ENCODE measurements around the gene TRIM52. TPM values are rescaled to one million over a fixed set of nuclear protein-coding genes. Genes with fewer than 3 reads are reported as not detected.
A peak's percentile ranks its signal among the peaks of the same experiment; 100 is the strongest.

Gene TRIM52
- total and polyA plus RNA-seq, 2 of the 4 experiments (the other 2 are of a cell fraction): 2.3 to 6.9 TPM

DNA sequence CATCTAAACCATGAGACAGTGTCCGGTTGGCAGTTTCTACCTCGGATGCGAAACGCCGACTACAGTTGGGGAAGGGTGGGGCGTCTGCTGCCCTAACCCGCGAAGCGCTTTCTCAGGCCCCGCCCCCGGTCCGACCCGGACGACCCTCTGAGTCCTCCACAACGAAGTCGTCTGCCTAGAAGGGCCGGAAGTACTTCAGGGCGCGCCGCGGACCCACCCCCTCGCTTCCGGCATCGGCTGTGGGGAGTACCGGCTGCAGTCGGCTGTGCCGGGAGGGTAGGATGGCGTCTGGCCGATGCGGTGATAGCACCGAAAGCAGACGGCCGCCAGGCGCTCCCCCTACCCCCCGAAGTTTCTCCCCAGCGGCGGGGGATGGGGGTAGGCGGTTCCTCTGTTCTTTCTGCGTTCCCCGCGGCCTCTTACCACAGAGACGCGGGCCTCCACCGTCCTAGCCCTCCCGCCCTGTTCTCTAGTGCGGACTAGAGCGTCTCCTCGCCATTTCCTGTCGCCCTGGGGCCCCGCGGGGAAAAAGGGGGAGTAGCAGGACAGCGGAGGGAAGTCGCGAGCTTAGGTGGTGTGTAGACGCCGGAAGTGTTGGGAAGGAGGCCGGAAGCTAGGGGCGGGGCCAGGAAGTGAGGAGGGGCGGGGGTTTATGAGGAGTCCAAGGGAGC, 37.8 kb downstream of the TRIM52 start, which contains the start of gene TRIM41:
TSS of gene TRIM41 (plus strand) at position 224 of the 671 bp plus-strand sequence. CDS start 719 bp downstream, outside the sequence.
- in situ Hi-C loops (cut with MboI; ENCODE audit: low sequenced_read_pairs): no loop called here
- Histone ChIP-seq H3K9ac (ENCODE audit: low read depth, low read length) (peak within 1 kb of the TSS; percentile 80), H3K9me3 (ENCODE audit: control insufficient read depth, insufficient read depth, low read length) (no peaks in the 10 kb centered on the region), H3K18ac (ENCODE audit: low read depth, low read length) (peak within 1 kb of the TSS; percentile 68), H4K20me1 (ENCODE audit: insufficient read depth, low read length) (peaks cover 10% of the 10 kb centered on the region), H3K4me3 (ENCODE audit: insufficient read depth, low read depth, low read length) (peak within 1 kb of the TSS; percentile 82), H3K4me2 (ENCODE audit: low read depth, low read length) (peak within 1 kb of the TSS; percentile 97), H3K4ac (ENCODE audit: low read depth, low read length) (peak within 1 kb of the TSS; percentile 97), H3K27me3 (ENCODE audit: control insufficient read depth, insufficient read depth, low read length) (no peaks in the 10 kb centered on the region), H3K79me1 (ENCODE audit: low read depth in 1 of 2, low read length in 2 of 2) (peaks cover 13 to 33% of the 10 kb centered on the region in 2 experiments), H2AK9ac (replicated peaks; ENCODE audit: low read depth, low read length, poor library complexity) (peak within 1 kb of the TSS; percentile 100), H2BK120ac (ENCODE audit: low read depth, low read length) (peak within 1 kb of the TSS; percentile 48), H2BK5ac (ENCODE audit: low read depth, low read length, poor library complexity, severe bottlenecking) (peak within 1 kb of the TSS; percentile 94), H4K8ac (ENCODE audit: low read depth in 2 of 2, low read length in 2 of 2) (peak within 1 kb of the TSS; percentile 68 to 99), H2AK5ac (ENCODE audit: low read depth, low read length) (peak within 1 kb of the TSS; percentile 98), H2BK20ac (ENCODE audit: low read depth, low read length) (no peak within 1 kb of the TSS), H4K91ac (ENCODE audit: insufficient read depth, low read depth, low read length) (peak within 1 kb of the TSS; percentile 84), H3K4me1 (ENCODE audit: control insufficient read depth, insufficient read depth, low read length) (peaks cover 6% of the 10 kb centered on the region), H2AFZ (replicated peaks; ENCODE audit: low read length, poor library complexity) (peak within 1 kb of the TSS; percentile 99), H3K36me3 (ENCODE audit: control insufficient read depth, insufficient read depth, low read length) (peaks cover 3% of the 10 kb centered on the region; the same call in 1 of the 2 replicates), H3K56ac (ENCODE audit: extremely low read depth, insufficient read depth, low read length) (peak within 1 kb of the TSS; percentile 93), H3K14ac (replicated peaks; ENCODE audit: low read depth, low read length) (peak within 1 kb of the TSS; percentile 89), H3K23ac (ENCODE audit: low read depth, low read length) (peak within 1 kb of the TSS; percentile 83), H3K9me1 (ENCODE audit: insufficient read depth, low read length) (peaks cover 14% of the 10 kb centered on the region), H2BK15ac (ENCODE audit: low read depth, low read length) (peak within 1 kb of the TSS; percentile 30; the same call in 2 of the 3 replicates), H3K27ac (ENCODE audit: insufficient read depth, low read length) (peak within 1 kb of the TSS; percentile 92), H4K5ac (ENCODE audit: low read depth, low read length) (peak within 1 kb of the TSS; percentile 91)
- ChIA-PET CTCF (interaction anchor here (1.0 to 1.1 kb wide), 2 partner anchors 17 to 34 kb away, joined by 3 read pairs; no protein-coding TSS in a partner anchor), POLR2A (ENCODE audit: unreplicated experiment) (interaction anchor here (1.0 kb wide), 1 partner anchor 16 kb away, joined by 3 read pairs; no protein-coding TSS in a partner anchor)
- WGBS, 2 experiments (ENCODE audit: extremely low coverage in 2 of 2, insufficient read length in 1 of 2): 0% methylated on average over 5 of the region's 59 CpGs; no CpG with 5 or more reads in 1 of the 2 experiments
- ATAC-seq (ENCODE audit: low read depth) (peak; percentile 78), DNase-seq (peak; percentile 98)
- BruUV-seq (replicated peaks): no TSS peak
- intact Hi-C loops (cut with micrococcal nuclease): loop anchor here (1.0 to 2.0 kb wide), 4 partner anchors 21 to 421 kb away; partner anchors contain the start of gene MGAT1
- dilution Hi-C loops (cut with HindIII; ENCODE audit: low sequenced_read_pairs, unreplicated experiment): no loop called here
- no peak for TF ChIP-seq BHLHE40 (IDR thresholded peaks at IDR 0.05; ENCODE audit: low read depth, low read length)
- peak; percentile 80 for TF ChIP-seq MAZ (IDR thresholded peaks at IDR 0.05; ENCODE audit: borderline replicate concordance, low read depth, low read length)
- TF ChIP-seq, protein P1, sequence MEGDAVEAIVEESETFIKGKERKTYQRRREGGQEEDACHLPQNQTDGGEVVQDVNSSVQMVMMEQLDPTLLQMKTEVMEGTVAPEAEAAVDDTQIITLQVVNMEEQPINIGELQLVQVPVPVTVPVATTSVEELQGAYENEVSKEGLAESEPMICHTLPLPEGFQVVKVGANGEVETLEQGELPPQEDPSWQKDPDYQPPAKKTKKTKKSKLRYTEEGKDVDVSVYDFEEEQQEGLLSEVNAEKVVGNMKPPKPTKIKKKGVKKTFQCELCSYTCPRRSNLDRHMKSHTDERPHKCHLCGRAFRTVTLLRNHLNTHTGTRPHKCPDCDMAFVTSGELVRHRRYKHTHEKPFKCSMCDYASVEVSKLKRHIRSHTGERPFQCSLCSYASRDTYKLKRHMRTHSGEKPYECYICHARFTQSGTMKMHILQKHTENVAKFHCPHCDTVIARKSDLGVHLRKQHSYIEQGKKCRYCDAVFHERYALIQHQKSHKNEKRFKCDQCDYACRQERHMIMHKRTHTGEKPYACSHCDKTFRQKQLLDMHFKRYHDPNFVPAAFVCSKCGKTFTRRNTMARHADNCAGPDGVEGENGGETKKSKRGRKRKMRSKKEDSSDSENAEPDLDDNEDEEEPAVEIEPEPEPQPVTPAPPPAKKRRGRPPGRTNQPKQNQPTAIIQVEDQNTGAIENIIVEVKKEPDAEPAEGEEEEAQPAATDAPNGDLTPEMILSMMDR (conservative IDR thresholded peaks at IDR 0.05; ENCODE audit: low read depth, low read length): peak; percentile 30; the same call in 1 of the 2 replicates
- TF ChIP-seq CEBPB (IDR thresholded peaks at IDR 0.05; ENCODE audit: low read depth, low read length): no peak
- no peak for TF ChIP-seq RFX5 (IDR thresholded peaks at IDR 0.05; ENCODE audit: low read depth, low read length)
- TF ChIP-seq SMC3 (IDR thresholded peaks at IDR 0.05; ENCODE audit: low read depth, low read length): no peak
- no peak for TF ChIP-seq NFE2L2 (IDR thresholded peaks at IDR 0.05; ENCODE audit: low read depth, low read length)
- no peak for TF ChIP-seq FOS (IDR thresholded peaks at IDR 0.05; ENCODE audit: low read depth, low read length)
- TF ChIP-seq MXI1 (IDR thresholded peaks at IDR 0.05; ENCODE audit: borderline replicate concordance, low read depth, low read length): no peak
- no peak for TF ChIP-seq RCOR1 (IDR thresholded peaks at IDR 0.05; ENCODE audit: insufficient replicate concordance, low read length)
- peak; percentile 95 for TF ChIP-seq POLR2A (IDR thresholded peaks at IDR 0.05; ENCODE audit: low read depth, low read length)
- TF ChIP-seq RAD21 (IDR thresholded peaks at IDR 0.05; ENCODE audit: low read length): peak; percentile 33
- TF ChIP-seq, protein P2, sequence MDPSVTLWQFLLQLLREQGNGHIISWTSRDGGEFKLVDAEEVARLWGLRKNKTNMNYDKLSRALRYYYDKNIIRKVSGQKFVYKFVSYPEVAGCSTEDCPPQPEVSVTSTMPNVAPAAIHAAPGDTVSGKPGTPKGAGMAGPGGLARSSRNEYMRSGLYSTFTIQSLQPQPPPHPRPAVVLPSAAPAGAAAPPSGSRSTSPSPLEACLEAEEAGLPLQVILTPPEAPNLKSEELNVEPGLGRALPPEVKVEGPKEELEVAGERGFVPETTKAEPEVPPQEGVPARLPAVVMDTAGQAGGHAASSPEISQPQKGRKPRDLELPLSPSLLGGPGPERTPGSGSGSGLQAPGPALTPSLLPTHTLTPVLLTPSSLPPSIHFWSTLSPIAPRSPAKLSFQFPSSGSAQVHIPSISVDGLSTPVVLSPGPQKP (IDR thresholded peaks at IDR 0.05; ENCODE audit: borderline replicate concordance, low read depth, low read length): no peak
- no peak for TF ChIP-seq CHD1 (IDR thresholded peaks at IDR 0.05; ENCODE audit: low read depth, low read length)

Measured in IMR-90 (cell line).